ENCODE data around the gene HEG1.

DNA sequence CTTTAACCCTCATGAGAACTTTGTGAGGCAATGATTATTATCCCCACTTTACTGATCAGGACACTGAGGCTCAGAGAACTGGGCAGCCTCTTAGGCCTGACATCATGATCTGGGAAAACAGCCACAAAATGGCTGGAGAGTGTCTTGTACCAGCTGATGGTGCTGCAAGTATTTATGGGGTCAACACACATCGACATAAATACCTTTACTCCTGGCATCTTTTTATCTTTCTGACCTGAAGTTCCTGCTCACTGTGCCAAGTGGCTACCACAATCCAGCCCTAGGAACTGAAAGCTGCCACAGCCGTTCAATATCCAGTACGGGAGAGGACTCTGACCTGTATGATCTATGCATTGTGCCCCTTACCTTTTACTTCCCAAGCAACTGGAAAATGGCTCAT, 92.0 kb downstream of the HEG1 start:
- no peak for TF ChIP-seq POLR2A (IDR thresholded peaks at IDR 0.05; ENCODE audit: low read depth, low read length)
- TF ChIP-seq, protein P1, sequence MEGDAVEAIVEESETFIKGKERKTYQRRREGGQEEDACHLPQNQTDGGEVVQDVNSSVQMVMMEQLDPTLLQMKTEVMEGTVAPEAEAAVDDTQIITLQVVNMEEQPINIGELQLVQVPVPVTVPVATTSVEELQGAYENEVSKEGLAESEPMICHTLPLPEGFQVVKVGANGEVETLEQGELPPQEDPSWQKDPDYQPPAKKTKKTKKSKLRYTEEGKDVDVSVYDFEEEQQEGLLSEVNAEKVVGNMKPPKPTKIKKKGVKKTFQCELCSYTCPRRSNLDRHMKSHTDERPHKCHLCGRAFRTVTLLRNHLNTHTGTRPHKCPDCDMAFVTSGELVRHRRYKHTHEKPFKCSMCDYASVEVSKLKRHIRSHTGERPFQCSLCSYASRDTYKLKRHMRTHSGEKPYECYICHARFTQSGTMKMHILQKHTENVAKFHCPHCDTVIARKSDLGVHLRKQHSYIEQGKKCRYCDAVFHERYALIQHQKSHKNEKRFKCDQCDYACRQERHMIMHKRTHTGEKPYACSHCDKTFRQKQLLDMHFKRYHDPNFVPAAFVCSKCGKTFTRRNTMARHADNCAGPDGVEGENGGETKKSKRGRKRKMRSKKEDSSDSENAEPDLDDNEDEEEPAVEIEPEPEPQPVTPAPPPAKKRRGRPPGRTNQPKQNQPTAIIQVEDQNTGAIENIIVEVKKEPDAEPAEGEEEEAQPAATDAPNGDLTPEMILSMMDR (conservative IDR thresholded peaks at IDR 0.05; ENCODE audit: low read depth, low read length): no peak
- no peak for TF ChIP-seq SMC3 (IDR thresholded peaks at IDR 0.05; ENCODE audit: low read depth, low read length)
- no peak for TF ChIP-seq MXI1 (IDR thresholded peaks at IDR 0.05; ENCODE audit: borderline replicate concordance, low read depth, low read length)
- TF ChIP-seq RFX5 (IDR thresholded peaks at IDR 0.05; ENCODE audit: low read depth, low read length): no peak
- TF ChIP-seq, protein P2, sequence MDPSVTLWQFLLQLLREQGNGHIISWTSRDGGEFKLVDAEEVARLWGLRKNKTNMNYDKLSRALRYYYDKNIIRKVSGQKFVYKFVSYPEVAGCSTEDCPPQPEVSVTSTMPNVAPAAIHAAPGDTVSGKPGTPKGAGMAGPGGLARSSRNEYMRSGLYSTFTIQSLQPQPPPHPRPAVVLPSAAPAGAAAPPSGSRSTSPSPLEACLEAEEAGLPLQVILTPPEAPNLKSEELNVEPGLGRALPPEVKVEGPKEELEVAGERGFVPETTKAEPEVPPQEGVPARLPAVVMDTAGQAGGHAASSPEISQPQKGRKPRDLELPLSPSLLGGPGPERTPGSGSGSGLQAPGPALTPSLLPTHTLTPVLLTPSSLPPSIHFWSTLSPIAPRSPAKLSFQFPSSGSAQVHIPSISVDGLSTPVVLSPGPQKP (IDR thresholded peaks at IDR 0.05; ENCODE audit: borderline replicate concordance, low read depth, low read length): no peak
- TF ChIP-seq, protein P3, sequence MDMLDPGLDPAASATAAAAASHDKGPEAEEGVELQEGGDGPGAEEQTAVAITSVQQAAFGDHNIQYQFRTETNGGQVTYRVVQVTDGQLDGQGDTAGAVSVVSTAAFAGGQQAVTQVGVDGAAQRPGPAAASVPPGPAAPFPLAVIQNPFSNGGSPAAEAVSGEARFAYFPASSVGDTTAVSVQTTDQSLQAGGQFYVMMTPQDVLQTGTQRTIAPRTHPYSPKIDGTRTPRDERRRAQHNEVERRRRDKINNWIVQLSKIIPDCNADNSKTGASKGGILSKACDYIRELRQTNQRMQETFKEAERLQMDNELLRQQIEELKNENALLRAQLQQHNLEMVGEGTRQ (IDR thresholded peaks at IDR 0.05; ENCODE audit: low read depth, low read length): no peak
- TF ChIP-seq BHLHE40 (IDR thresholded peaks at IDR 0.05; ENCODE audit: low read depth, low read length): no peak
- no peak for TF ChIP-seq CHD1 (IDR thresholded peaks at IDR 0.05; ENCODE audit: low read depth, low read length)
- TF ChIP-seq FOS (IDR thresholded peaks at IDR 0.05; ENCODE audit: low read depth, low read length): no peak
